ENCODE results near the gene TBXAS1. TPM values are rescaled to one million over a fixed set of nuclear protein-coding genes. Genes with fewer than 3 reads are reported as not detected.

The TBXAS1 gene
- total and polyA plus RNA-seq, 2 experiments from 2014 or later, result 1.3 TPM; not detected in 1

DNA sequence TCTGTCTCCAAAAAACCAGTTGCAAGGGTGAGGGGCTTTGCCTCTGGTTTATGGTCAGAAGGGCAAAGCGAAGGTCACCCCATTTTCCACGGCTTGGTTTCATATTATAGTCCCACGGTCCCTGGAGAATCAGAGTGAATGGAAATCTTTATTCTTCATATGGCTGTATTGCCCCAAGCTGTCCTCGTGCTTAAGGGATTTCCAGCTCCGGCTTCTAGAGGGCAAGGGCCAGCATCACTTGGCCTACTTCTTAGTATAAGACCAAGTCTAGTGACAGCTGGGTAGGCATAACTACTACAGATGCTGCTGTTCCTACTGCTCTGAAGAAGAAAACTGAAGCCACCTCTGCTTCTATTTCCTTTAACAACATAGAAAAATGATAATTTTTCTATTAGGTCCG lies 170.5 kb downstream of the TBXAS1 start:
- ATAC-seq (no peak), DNase-seq (ENCODE audit: low spot score) (no peak)
- Histone ChIP-seq H3K79me2 (replicated peaks; ENCODE audit: insufficient read depth) (no peaks in the 10 kb centered on the region), H3K4me3 (no peak overlapping the region), H3K9me2 (ENCODE audit: insufficient read depth) (no peaks in the 10 kb centered on the region), H3K27ac (ENCODE audit: low read depth) (no peak overlapping the region), H4K20me1 (replicated peaks; ENCODE audit: insufficient read depth) (no peaks in the 10 kb centered on the region), H2AFZ (no peak overlapping the region), H3F3A (replicated peaks; ENCODE audit: low read depth) (no peaks in the 10 kb centered on the region), H3K36me3 (ENCODE audit: insufficient read depth) (no peaks in the 10 kb centered on the region), H3K27me3 (ENCODE audit: insufficient read depth) (no peaks in the 10 kb centered on the region), H3K4me2 (no peak overlapping the region), H3K4me1 (ENCODE audit: insufficient read depth) (no peaks in the 10 kb centered on the region)
- no peaks in the 10 kb centered on the region for H3K36me3 Mint-ChIP-seq (ENCODE audit: low read depth)
- H3K4me3 Mint-ChIP-seq, result no peak overlapping the region
- H3K27ac Mint-ChIP-seq, result no peak overlapping the region
- peaks cover 6% of the 10 kb centered on the region for H3K4me1 Mint-ChIP-seq
- TF ChIP-seq EZH2 (IDR thresholded peaks at IDR 0.05; ENCODE audit: low read depth, unreplicated experiment) (no peak), STAT1 (IDR thresholded peaks at IDR 0.05; ENCODE audit: unreplicated experiment) (no peak), EZH2phosphoT487 (IDR thresholded peaks at IDR 0.05; ENCODE audit: unreplicated experiment) (no peak), POLR2AphosphoS5 (IDR thresholded peaks at IDR 0.05; ENCODE audit: low read depth) (no peak), CREB1 (CRISPR knock-in tag; IDR thresholded peaks at IDR 0.05; ENCODE audit: low read depth) (no peak), JUNB (IDR thresholded peaks at IDR 0.05; ENCODE audit: unreplicated experiment) (no peak), ZNF114 (CRISPR knock-in tag; IDR thresholded peaks at IDR 0.05) (no peak), ZNF331 (CRISPR knock-in tag; IDR thresholded peaks at IDR 0.05; ENCODE audit: low read depth) (no peak), NANOG (IDR thresholded peaks at IDR 0.05; ENCODE audit: borderline replicate concordance) (no peak)
- TF ChIP-seq, protein P1, sequence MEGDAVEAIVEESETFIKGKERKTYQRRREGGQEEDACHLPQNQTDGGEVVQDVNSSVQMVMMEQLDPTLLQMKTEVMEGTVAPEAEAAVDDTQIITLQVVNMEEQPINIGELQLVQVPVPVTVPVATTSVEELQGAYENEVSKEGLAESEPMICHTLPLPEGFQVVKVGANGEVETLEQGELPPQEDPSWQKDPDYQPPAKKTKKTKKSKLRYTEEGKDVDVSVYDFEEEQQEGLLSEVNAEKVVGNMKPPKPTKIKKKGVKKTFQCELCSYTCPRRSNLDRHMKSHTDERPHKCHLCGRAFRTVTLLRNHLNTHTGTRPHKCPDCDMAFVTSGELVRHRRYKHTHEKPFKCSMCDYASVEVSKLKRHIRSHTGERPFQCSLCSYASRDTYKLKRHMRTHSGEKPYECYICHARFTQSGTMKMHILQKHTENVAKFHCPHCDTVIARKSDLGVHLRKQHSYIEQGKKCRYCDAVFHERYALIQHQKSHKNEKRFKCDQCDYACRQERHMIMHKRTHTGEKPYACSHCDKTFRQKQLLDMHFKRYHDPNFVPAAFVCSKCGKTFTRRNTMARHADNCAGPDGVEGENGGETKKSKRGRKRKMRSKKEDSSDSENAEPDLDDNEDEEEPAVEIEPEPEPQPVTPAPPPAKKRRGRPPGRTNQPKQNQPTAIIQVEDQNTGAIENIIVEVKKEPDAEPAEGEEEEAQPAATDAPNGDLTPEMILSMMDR (conservative IDR thresholded peaks at IDR 0.05; ENCODE audit: low read depth in 2 of 2), result no peak
- TF ChIP-seq, protein P2, sequence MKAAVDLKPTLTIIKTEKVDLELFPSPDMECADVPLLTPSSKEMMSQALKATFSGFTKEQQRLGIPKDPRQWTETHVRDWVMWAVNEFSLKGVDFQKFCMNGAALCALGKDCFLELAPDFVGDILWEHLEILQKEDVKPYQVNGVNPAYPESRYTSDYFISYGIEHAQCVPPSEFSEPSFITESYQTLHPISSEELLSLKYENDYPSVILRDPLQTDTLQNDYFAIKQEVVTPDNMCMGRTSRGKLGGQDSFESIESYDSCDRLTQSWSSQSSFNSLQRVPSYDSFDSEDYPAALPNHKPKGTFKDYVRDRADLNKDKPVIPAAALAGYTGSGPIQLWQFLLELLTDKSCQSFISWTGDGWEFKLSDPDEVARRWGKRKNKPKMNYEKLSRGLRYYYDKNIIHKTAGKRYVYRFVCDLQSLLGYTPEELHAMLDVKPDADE (IDR thresholded peaks at IDR 0.05), result no peak
- TF ChIP-seq, protein P3, sequence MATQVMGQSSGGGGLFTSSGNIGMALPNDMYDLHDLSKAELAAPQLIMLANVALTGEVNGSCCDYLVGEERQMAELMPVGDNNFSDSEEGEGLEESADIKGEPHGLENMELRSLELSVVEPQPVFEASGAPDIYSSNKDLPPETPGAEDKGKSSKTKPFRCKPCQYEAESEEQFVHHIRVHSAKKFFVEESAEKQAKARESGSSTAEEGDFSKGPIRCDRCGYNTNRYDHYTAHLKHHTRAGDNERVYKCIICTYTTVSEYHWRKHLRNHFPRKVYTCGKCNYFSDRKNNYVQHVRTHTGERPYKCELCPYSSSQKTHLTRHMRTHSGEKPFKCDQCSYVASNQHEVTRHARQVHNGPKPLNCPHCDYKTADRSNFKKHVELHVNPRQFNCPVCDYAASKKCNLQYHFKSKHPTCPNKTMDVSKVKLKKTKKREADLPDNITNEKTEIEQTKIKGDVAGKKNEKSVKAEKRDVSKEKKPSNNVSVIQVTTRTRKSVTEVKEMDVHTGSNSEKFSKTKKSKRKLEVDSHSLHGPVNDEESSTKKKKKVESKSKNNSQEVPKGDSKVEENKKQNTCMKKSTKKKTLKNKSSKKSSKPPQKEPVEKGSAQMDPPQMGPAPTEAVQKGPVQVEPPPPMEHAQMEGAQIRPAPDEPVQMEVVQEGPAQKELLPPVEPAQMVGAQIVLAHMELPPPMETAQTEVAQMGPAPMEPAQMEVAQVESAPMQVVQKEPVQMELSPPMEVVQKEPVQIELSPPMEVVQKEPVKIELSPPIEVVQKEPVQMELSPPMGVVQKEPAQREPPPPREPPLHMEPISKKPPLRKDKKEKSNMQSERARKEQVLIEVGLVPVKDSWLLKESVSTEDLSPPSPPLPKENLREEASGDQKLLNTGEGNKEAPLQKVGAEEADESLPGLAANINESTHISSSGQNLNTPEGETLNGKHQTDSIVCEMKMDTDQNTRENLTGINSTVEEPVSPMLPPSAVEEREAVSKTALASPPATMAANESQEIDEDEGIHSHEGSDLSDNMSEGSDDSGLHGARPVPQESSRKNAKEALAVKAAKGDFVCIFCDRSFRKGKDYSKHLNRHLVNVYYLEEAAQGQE (IDR thresholded peaks at IDR 0.05; ENCODE audit: unreplicated experiment), result no peak
- TF ChIP-seq, protein P4, sequence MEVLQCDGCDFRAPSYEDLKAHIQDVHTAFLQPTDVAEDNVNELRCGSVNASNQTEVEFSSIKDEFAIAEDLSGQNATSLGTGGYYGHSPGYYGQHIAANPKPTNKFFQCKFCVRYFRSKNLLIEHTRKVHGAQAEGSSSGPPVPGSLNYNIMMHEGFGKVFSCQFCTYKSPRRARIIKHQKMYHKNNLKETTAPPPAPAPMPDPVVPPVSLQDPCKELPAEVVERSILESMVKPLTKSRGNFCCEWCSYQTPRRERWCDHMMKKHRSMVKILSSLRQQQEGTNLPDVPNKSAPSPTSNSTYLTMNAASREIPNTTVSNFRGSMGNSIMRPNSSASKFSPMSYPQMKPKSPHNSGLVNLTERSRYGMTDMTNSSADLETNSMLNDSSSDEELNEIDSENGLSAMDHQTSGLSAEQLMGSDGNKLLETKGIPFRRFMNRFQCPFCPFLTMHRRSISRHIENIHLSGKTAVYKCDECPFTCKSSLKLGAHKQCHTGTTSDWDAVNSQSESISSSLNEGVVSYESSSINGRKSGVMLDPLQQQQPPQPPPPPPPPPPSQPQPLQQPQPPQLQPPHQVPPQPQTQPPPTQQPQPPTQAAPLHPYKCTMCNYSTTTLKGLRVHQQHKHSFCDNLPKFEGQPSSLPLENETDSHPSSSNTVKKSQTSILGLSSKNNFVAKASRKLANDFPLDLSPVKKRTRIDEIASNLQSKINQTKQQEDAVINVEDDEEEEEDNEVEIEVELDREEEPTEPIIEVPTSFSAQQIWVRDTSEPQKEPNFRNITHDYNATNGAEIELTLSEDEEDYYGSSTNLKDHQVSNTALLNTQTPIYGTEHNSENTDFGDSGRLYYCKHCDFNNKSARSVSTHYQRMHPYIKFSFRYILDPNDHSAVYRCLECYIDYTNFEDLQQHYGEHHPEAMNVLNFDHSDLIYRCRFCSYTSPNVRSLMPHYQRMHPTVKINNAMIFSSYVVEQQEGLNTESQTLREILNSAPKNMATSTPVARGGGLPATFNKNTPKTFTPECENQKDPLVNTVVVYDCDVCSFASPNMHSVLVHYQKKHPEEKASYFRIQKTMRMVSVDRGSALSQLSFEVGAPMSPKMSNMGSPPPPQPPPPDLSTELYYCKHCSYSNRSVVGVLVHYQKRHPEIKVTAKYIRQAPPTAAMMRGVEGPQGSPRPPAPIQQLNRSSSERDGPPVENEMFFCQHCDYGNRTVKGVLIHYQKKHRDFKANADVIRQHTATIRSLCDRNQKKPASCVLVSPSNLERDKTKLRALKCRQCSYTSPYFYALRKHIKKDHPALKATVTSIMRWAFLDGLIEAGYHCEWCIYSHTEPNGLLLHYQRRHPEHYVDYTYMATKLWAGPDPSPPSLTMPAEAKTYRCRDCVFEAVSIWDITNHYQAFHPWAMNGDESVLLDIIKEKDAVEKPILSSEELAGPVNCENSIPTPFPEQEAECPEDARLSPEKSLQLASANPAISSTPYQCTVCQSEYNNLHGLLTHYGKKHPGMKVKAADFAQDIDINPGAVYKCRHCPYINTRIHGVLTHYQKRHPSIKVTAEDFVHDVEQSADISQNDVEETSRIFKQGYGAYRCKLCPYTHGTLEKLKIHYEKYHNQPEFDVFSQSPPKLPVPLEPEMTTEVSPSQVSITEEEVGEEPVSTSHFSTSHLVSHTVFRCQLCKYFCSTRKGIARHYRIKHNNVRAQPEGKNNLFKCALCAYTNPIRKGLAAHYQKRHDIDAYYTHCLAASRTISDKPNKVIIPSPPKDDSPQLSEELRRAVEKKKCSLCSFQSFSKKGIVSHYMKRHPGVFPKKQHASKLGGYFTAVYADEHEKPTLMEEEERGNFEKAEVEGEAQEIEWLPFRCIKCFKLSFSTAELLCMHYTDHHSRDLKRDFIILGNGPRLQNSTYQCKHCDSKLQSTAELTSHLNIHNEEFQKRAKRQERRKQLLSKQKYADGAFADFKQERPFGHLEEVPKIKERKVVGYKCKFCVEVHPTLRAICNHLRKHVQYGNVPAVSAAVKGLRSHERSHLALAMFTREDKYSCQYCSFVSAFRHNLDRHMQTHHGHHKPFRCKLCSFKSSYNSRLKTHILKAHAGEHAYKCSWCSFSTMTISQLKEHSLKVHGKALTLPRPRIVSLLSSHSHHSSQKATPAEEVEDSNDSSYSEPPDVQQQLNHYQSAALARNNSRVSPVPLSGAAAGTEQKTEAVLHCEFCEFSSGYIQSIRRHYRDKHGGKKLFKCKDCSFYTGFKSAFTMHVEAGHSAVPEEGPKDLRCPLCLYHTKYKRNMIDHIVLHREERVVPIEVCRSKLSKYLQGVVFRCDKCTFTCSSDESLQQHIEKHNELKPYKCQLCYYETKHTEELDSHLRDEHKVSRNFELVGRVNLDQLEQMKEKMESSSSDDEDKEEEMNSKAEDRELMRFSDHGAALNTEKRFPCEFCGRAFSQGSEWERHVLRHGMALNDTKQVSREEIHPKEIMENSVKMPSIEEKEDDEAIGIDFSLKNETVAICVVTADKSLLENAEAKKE (CRISPR knock-in tag; IDR thresholded peaks at IDR 0.05), result no peak
- H3K27me3 Mint-ChIP-seq (ENCODE audit: insufficient read depth, low read depth, poor library complexity), result peaks cover 13% of the 10 kb centered on the region
- no peaks in the 10 kb centered on the region for H3K9me3 Mint-ChIP-seq
